ENCODE results near the gene DAAM2. TPM values are rescaled to one million over a fixed set of nuclear protein-coding genes. Genes with fewer than 3 reads are reported as not detected.

The DAAM2 gene
- total RNA-seq, 2 experiments from 2014 or later, result not detected

DNA sequence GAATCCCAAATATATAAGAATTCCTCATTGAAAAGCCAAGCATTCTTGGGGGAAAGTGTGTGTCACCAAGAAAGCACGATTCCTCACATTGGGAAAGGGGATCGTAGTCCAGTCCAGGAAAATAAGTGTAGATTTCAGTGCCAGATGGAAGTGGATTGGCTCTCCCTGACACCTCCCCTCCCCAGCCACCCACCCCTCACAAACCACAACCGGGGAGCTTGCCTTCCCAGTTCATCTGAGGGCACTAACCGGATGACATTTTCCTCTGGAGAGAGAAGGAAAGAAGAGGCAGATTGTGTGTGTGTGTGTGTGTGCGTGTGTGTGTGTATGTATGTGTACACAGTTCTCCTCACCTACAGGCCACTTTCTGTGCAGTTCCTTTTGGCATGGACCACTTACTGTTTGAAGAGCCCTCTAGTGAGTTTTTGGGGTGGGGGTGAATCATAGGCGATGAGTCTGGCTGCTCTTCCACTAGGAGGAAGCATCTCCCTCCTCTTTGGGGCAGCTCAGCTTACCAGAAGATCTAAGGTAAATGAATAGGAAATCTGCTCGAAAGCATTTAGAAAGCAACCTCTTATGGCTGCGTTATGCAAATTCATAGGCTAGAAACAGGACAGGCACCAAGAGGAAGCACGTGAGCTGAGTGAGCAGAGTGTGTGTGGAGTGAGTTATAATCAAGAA is 20.8 kb downstream of the DAAM2 start:
- DNase-seq, result no peak
- H3K9me3 Mint-ChIP-seq, result no peaks in the 10 kb centered on the region
- H3K4me3 Mint-ChIP-seq, result no peak overlapping the region
- no peaks in the 10 kb centered on the region for H3K36me3 Mint-ChIP-seq
- ChIA-PET POLR2A (no interaction called here), CTCF (no interaction called here)
- H3K27ac Mint-ChIP-seq, result no peak overlapping the region
- intact Hi-C loops (cut with micrococcal nuclease), result no loop called here
- peaks cover 9% of the 10 kb centered on the region for H3K27me3 Mint-ChIP-seq
- no peaks in the 10 kb centered on the region for H3K4me1 Mint-ChIP-seq (ENCODE audit: low read depth)

DNA sequence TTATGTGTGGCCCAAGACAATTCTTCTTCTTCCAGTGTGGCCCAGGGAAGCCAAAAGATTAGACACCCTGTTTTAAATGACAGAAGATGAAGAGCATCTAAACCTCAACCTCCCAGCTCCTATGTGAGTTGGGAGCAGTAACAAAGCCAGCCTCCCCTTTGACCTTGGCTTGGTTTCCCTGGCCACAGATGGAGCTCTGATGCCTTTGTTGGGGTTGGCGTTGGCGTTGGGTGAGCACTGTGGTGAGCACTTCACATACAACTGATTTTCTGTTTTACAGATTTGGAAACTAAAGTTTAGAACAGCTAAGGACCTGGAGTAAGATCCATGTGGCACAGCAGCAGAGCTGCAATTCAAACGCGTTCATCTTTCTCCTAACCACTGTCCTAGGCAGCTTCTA is 22.1 kb downstream of the DAAM2 start:
- H3K4me1 Mint-ChIP-seq (ENCODE audit: low read depth), result no peaks in the 10 kb centered on the region
- H3K9me3 Mint-ChIP-seq, result no peaks in the 10 kb centered on the region
- H3K27ac Mint-ChIP-seq, result no peak overlapping the region
- DNase-seq, result no peak
- CTCF ChIA-PET, result no interaction called here
- intact Hi-C loops (cut with micrococcal nuclease), result no loop called here
- peaks cover 6% of the 10 kb centered on the region for H3K27me3 Mint-ChIP-seq
- POLR2A ChIA-PET, result no interaction called here
- no peaks in the 10 kb centered on the region for H3K36me3 Mint-ChIP-seq
- H3K4me3 Mint-ChIP-seq, result no peak overlapping the region

DNA sequence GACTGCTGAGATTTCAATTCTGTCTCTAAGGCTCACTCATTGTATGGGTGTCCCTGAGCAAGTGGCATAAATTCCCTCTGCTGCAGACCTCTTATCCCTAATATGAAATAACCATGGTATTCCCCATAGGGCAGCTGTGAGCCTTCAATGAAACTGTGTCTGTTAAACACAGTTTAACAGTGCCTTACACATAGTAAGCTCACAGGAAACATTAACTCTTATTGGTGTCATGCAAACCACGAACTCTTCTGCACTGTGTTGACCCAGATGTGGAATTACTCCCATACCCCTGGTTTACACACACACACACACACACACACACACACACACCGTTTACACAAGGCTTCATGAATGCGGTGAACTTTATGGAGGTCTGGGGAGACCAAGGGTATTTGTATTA is 23.2 kb downstream of the DAAM2 start:
- ChIA-PET CTCF (no interaction called here), POLR2A (no interaction called here)
- no peak for DNase-seq
- H3K4me3 Mint-ChIP-seq, result no peak overlapping the region
- H3K27ac Mint-ChIP-seq, result no peak overlapping the region
- H3K4me1 Mint-ChIP-seq (ENCODE audit: low read depth), result no peaks in the 10 kb centered on the region
- intact Hi-C loops (cut with micrococcal nuclease), result no loop called here
- H3K27me3 Mint-ChIP-seq, result peaks cover 6% of the 10 kb centered on the region
- no peaks in the 10 kb centered on the region for H3K36me3 Mint-ChIP-seq
- H3K9me3 Mint-ChIP-seq, result no peaks in the 10 kb centered on the region

DNA sequence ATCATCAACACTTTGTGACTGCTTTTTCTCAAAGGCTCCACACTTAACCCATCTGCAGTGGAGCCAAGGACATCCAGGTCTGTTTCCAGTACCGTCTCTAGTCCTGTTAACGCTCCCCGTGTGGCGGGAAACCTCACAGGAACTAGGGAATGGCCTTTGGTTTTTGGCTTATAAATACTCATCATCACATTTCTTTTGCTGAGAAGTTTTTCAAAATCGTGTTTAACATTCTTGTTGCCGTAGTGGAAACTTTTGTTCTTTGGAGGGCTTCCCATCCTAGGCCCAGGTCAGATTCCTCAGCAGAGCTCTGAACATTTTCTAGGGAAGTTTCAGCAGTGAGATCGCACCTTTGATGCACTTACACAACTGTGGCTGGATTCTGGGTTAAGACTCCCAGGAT is 24.6 kb downstream of the DAAM2 start:
- Mint-ChIP-seq H3K27ac (no peak overlapping the region), H3K4me3 (no peak overlapping the region), H3K9me3 (no peaks in the 10 kb centered on the region), H3K4me1 (ENCODE audit: low read depth) (no peaks in the 10 kb centered on the region), H3K36me3 (no peaks in the 10 kb centered on the region), H3K27me3 (peaks cover 5% of the 10 kb centered on the region)
- ChIA-PET POLR2A (no interaction called here), CTCF (no interaction called here)
- intact Hi-C loops (cut with micrococcal nuclease), result no loop called here
- no peak for DNase-seq

DNA sequence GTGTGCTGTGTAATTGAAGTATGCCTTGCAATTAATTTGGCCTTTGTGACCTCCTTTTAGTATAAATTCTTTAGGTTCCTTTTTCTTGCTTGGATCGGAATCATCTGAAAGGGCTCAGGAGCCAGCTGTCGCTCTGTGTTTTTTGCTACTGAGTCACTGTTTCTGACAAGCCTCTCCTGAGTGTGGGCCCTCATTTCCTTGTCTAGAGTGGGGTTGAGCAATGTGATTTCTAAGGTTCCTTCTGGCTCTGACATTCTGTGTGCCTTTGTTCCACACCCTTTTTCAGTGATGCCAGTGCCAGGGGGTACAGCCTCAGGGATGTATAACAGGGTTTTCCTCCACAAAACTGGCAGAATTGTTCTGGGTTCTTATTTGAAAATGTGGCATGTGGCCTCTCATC is 26.5 kb downstream of the DAAM2 start:
- POLR2A ChIA-PET, result no interaction called here
- no peak overlapping the region for H3K4me3 Mint-ChIP-seq
- H3K27ac Mint-ChIP-seq, result no peak overlapping the region
- H3K36me3 Mint-ChIP-seq, result no peaks in the 10 kb centered on the region
- no peak for DNase-seq
- CTCF ChIA-PET, result no interaction called here
- H3K4me1 Mint-ChIP-seq (ENCODE audit: low read depth), result no peaks in the 10 kb centered on the region
- no peaks in the 10 kb centered on the region for H3K9me3 Mint-ChIP-seq
- intact Hi-C loops (cut with micrococcal nuclease), result no loop called here
- peaks cover under 1% of the 10 kb centered on the region for H3K27me3 Mint-ChIP-seq

DNA sequence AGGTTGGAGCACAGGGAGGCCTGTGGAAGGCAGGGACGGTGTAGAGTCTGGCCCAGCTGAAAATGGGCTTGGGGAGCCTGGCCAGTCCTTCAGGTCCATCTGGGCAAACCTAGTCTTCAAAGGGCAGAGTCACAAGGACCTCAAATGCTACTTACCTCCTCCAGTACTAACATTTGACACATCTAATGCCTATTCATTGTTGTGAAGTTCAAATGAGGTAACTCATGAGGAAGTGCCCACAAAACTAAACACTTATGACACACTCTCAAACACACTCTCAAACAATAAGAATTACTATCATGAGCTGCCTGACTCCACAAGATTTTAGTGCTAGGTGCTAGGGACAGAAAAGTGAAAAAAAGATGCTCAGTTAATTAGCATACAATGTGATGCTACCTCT is 27.1 kb downstream of the DAAM2 start:
- H3K27me3 Mint-ChIP-seq, result no peaks in the 10 kb centered on the region
- H3K4me1 Mint-ChIP-seq (ENCODE audit: low read depth), result no peaks in the 10 kb centered on the region
- no peaks in the 10 kb centered on the region for H3K9me3 Mint-ChIP-seq
- H3K4me3 Mint-ChIP-seq, result no peak overlapping the region
- H3K27ac Mint-ChIP-seq, result no peak overlapping the region
- ChIA-PET POLR2A (no interaction called here), CTCF (no interaction called here)
- intact Hi-C loops (cut with micrococcal nuclease), result no loop called here
- no peak for DNase-seq
- no peaks in the 10 kb centered on the region for H3K36me3 Mint-ChIP-seq

DNA sequence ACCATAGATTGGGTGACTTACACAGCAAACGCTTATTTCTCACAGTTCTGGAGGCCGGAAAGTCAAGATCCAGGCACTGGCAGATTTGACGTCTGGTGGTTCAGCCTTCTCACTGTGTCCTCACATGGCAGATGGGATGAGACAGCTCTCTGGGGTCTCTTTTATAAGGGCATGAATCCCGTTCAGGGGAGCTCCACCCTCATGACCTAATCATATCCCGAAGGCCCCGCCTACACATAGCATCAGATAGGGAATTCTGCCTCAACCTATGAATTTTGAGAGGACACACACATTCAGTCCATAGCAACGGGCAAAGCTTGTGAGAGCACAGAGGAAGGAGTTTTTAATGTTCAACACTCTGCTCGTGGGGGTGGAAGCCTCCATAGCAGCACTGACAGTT is 27.5 kb downstream of the DAAM2 start:
- Mint-ChIP-seq H3K27me3 (no peaks in the 10 kb centered on the region), H3K4me1 (ENCODE audit: low read depth) (no peaks in the 10 kb centered on the region), H3K36me3 (no peaks in the 10 kb centered on the region), H3K4me3 (no peak overlapping the region), H3K27ac (no peak overlapping the region), H3K9me3 (no peaks in the 10 kb centered on the region)
- intact Hi-C loops (cut with micrococcal nuclease), result no loop called here
- ChIA-PET CTCF (no interaction called here), POLR2A (no interaction called here)
- no peak for DNase-seq

DNA sequence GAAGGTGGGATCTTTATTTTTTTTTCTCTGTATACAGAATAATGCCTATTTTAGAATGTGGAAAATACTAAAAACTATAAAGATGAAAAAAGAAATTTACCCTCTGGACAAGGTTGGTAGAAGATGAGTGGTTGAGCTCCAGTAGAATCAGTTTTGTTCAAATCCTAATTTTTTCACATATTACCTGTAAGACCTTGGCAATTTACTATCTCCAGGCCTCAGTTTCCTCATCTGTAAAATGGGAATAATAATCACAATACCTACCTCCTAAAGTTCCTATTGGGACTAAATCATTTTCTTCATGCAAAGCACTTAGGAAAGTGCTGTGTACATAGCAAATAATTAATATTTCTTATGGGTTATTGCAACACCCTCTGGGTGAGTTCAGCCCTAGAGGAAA is 28.4 kb downstream of the DAAM2 start:
- Mint-ChIP-seq H3K36me3 (no peaks in the 10 kb centered on the region), H3K27ac (no peak overlapping the region), H3K27me3 (no peaks in the 10 kb centered on the region), H3K4me3 (no peak overlapping the region), H3K9me3 (no peaks in the 10 kb centered on the region), H3K4me1 (ENCODE audit: low read depth) (no peaks in the 10 kb centered on the region)
- POLR2A ChIA-PET, result no interaction called here
- CTCF ChIA-PET, result no interaction called here
- intact Hi-C loops (cut with micrococcal nuclease), result no loop called here
- no peak for DNase-seq

DNA sequence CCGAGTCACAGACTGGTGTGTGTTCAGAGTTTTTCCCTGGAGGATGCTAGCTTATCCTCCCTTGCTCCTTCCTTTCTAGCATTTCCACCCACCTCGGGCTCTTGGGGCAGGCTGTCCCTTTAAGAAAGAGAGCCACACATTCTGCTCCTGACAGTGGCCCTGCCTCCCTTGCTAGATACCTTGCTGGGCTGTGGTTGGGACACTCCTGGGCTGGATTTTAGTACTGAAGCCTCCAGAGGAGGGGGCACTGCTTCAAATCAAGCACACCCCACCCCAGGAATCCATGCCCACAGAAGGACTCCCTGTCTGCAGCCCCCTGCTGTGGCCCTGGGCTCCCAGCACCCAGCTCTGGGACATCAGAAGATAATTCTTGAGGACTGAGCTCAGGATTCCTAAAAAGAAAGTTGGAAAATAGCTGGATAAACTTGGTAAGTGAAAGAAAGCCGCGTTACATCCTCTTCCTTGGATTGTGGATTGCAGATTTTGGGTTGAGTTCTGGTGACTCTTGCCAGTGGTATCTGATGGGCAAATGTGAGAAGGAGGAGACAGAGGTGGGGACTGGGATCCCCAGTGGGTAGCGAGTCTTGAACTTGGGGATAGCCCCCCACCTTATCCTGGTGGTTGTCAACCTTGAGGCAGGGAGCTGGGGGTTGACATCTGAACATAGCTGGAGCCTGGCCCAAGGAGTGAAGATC is 29.0 kb downstream of the DAAM2 start:
- Mint-ChIP-seq H3K9me3 (no peaks in the 10 kb centered on the region), H3K4me3 (no peak overlapping the region), H3K27me3 (no peaks in the 10 kb centered on the region), H3K36me3 (no peaks in the 10 kb centered on the region), H3K27ac (no peak overlapping the region), H3K4me1 (ENCODE audit: low read depth) (no peaks in the 10 kb centered on the region)
- DNase-seq, result no peak
- ChIA-PET POLR2A (no interaction called here), CTCF (no interaction called here)
- intact Hi-C loops (cut with micrococcal nuclease), result no loop called here

DNA sequence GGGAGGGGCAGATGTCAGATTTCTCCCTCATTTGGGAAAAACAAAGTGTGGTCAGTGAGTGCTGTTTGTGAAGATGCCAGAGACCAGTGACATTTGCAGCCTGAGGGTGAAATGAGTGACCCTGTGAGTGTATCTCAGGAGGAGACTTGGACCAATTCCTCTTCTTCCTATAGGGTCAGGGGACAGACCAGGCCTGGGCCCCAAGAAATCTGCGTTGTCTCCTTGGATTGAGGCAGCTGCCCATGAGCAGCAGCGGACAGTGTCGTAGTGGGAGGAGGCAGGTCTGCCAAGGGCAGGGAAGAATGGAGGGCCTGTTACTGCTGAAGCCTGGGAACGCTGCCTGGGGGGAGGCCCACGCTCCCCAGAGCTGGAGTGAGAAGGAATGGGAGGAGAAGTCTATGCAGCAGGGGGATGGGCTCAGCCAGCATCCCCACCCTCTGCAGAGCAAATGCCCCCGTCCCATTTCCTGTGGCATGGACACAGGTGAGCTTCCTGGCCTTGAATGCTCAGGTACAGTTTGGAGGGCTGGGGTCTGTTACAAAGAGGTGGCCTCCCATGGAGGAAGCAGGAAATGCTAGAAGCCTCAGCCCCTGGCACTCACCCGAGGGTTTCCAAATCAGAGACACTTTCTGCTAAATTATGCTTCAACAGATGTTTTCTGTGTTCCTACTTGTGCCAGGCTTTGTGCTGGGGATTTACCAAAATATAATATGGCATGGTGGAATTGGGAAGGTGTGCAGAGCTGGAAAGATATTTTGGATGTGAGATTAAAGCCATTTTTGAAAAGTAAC is 29.8 kb downstream of the DAAM2 start:
- no peaks in the 10 kb centered on the region for H3K9me3 Mint-ChIP-seq
- POLR2A ChIA-PET, result no interaction called here
- intact Hi-C loops (cut with micrococcal nuclease), result no loop called here
- H3K36me3 Mint-ChIP-seq, result no peaks in the 10 kb centered on the region
- H3K27ac Mint-ChIP-seq, result no peak overlapping the region
- CTCF ChIA-PET, result no interaction called here
- DNase-seq, result no peak
- H3K4me1 Mint-ChIP-seq (ENCODE audit: low read depth), result no peaks in the 10 kb centered on the region
- H3K27me3 Mint-ChIP-seq, result no peaks in the 10 kb centered on the region
- no peak overlapping the region for H3K4me3 Mint-ChIP-seq

DNA sequence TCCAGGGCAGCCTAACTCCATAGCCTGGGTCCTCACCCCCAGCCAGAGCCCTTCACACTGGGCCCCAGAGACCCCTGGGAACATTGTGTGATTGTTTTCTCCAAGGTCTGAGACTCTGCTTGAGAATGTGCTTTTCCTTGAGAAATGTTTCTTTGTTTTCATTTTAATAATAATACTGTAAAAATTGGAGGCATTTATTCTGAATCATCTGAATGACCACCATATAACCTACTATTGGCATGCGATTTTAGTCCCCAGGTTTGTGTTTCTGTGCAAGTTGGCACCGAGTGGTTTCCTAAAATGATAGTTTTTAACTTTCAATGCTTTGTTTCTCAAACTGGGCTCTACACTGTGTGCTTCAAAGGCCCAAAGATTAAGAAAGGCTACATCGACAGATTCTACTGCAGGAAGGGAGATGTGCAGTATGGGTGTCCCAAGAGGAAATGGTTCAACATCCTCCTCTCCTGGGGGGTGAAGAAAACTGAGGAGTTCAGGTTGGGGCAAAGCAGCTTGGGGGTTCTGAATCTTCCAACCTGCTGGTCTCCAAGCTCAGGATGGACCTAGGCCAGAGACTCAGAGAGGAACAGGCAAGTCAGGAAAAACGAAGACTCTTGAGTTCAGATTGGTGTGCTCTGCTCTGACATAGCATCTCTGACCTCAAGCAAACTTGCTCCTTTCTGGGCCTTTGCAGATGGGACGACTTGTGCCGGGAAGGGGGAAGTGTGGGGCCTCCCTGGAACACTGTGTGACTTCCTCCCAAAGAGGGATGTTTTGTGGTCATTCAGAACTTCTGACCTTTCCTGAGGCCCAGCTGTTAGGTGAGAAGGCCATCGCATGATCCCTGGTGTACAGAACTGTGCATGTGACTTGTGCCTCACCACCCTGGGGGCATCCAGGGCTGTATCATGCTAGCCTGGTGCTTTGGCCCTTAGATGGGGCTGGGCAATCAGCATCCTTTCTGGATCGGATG is 31.0 kb downstream of the DAAM2 start:
- Mint-ChIP-seq H3K36me3 (no peaks in the 10 kb centered on the region), H3K4me1 (ENCODE audit: low read depth) (no peaks in the 10 kb centered on the region), H3K4me3 (no peak overlapping the region), H3K27me3 (no peaks in the 10 kb centered on the region), H3K27ac (no peak overlapping the region), H3K9me3 (no peaks in the 10 kb centered on the region)
- POLR2A ChIA-PET, result no interaction called here
- CTCF ChIA-PET, result no interaction called here
- DNase-seq, result no peak
- intact Hi-C loops (cut with micrococcal nuclease), result no loop called here

Data from activated CD4-positive, alpha-beta memory T cell treated with anti-CD3 and anti-CD28 coated beads for 36 hours (primary cell).